ENCODE results near the gene PWP1. TPM values are rescaled to one million over a fixed set of nuclear protein-coding genes. Genes with fewer than 3 reads are reported as not detected.

PWP1 gene
- total and polyA plus RNA-seq, 2 of the 4 experiments (the other 2 are of a cell fraction): 143 to 179 TPM

DNA sequence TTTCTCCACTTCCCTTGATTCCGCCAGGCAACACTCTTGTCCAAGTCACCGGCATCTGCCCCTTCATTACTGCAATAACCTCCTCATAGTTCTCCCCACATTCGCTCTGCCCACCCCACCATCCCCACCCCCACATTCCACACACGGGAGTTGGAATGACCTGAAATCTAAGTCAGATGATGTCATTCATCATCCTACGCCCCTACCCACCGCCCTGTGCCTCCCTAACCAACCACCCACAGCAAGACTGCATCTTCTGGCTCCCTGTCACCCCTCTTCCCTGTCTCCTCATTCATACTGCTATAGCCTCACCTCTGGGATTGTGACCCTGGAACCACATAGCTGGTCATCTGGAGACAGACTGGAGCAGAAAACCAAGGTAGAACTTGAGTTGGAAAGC lies 7.9 kb upstream of the PWP1 start:
- Histone ChIP-seq H3K4me3 (ENCODE audit: insufficient read depth, low read depth, low read length) (no peak overlapping the region), H2BK5ac (ENCODE audit: low read depth, low read length, poor library complexity, severe bottlenecking) (no peak overlapping the region), H2AK9ac (replicated peaks; ENCODE audit: low read depth, low read length, poor library complexity) (no peak overlapping the region), H4K20me1 (ENCODE audit: insufficient read depth, low read length) (no peaks in the 10 kb centered on the region), H2BK20ac (ENCODE audit: low read depth, low read length) (no peak overlapping the region), H3K27ac (ENCODE audit: insufficient read depth, low read length) (no peak overlapping the region), H4K5ac (ENCODE audit: low read depth, low read length) (no peak overlapping the region), H3K56ac (ENCODE audit: extremely low read depth, insufficient read depth, low read length) (no peak overlapping the region), H3K79me1 (ENCODE audit: low read depth in 1 of 2, low read length in 2 of 2) (no peaks in the 10 kb centered on the region), H3K36me3 (ENCODE audit: control insufficient read depth, insufficient read depth, low read length) (no peaks in the 10 kb centered on the region), H4K8ac (ENCODE audit: low read depth in 2 of 2, low read length in 2 of 2) (no peak overlapping the region), H3K9me3 (ENCODE audit: control insufficient read depth, insufficient read depth, low read length) (no peaks in the 10 kb centered on the region), H3K23ac (ENCODE audit: low read depth, low read length) (no peak overlapping the region), H3K27me3 (ENCODE audit: control insufficient read depth, insufficient read depth, low read length) (peaks cover 36% of the 10 kb centered on the region), H4K91ac (ENCODE audit: insufficient read depth, low read depth, low read length) (no peak overlapping the region), H2AFZ (replicated peaks; ENCODE audit: low read length, poor library complexity) (no peak overlapping the region), H3K4me2 (ENCODE audit: low read depth, low read length) (no peak overlapping the region), H3K4me1 (ENCODE audit: control insufficient read depth, insufficient read depth, low read length) (no peaks in the 10 kb centered on the region), H3K18ac (ENCODE audit: low read depth, low read length) (no peak overlapping the region), H2AK5ac (ENCODE audit: low read depth, low read length) (no peak overlapping the region), H3K4ac (ENCODE audit: low read depth, low read length) (no peak overlapping the region), H3K9me1 (ENCODE audit: insufficient read depth, low read length) (no peaks in the 10 kb centered on the region), H2BK120ac (ENCODE audit: low read depth, low read length) (no peak overlapping the region), H3K9ac (ENCODE audit: low read depth, low read length) (no peak overlapping the region), H2BK15ac (ENCODE audit: low read depth, low read length) (no peak overlapping the region), H3K14ac (replicated peaks; ENCODE audit: low read depth, low read length) (no peak overlapping the region)
- no peak for ATAC-seq (ENCODE audit: low read depth)
- POLR2A ChIA-PET (ENCODE audit: unreplicated experiment): no interaction called here
- intact Hi-C loops (cut with micrococcal nuclease): loop anchor here (2.0 to 5.0 kb wide), 2 partner anchors 517 to 545 kb away; no protein-coding TSS in a partner anchor
- in situ Hi-C loops (cut with MboI; ENCODE audit: low sequenced_read_pairs): loop anchor here (5.0 to 25.0 kb wide), 2 partner anchors 210 to 835 kb away; partner anchors contain the start of gene FICD
- no TSS peak for BruUV-seq (replicated peaks)
- CTCF ChIA-PET: no interaction called here
- dilution Hi-C loops (cut with HindIII; ENCODE audit: low sequenced_read_pairs, unreplicated experiment): no loop called here
- DNase-seq: no peak
- 68% methylated on average over 4 of the region's 6 CpGs; no CpG with 5 or more reads in 1 of the 2 experiments for WGBS, 2 experiments (ENCODE audit: extremely low coverage in 2 of 2, insufficient read length in 1 of 2)
- TF ChIP-seq POLR2A (IDR thresholded peaks at IDR 0.05; ENCODE audit: low read depth, low read length) (no peak), MXI1 (IDR thresholded peaks at IDR 0.05; ENCODE audit: borderline replicate concordance, low read depth, low read length) (no peak), SMC3 (IDR thresholded peaks at IDR 0.05; ENCODE audit: low read depth, low read length) (no peak), CHD1 (IDR thresholded peaks at IDR 0.05; ENCODE audit: low read depth, low read length) (no peak), RFX5 (IDR thresholded peaks at IDR 0.05; ENCODE audit: low read depth, low read length) (no peak)
- TF ChIP-seq, protein P1, sequence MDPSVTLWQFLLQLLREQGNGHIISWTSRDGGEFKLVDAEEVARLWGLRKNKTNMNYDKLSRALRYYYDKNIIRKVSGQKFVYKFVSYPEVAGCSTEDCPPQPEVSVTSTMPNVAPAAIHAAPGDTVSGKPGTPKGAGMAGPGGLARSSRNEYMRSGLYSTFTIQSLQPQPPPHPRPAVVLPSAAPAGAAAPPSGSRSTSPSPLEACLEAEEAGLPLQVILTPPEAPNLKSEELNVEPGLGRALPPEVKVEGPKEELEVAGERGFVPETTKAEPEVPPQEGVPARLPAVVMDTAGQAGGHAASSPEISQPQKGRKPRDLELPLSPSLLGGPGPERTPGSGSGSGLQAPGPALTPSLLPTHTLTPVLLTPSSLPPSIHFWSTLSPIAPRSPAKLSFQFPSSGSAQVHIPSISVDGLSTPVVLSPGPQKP (IDR thresholded peaks at IDR 0.05; ENCODE audit: borderline replicate concordance, low read depth, low read length): no peak
- TF ChIP-seq, protein P2, sequence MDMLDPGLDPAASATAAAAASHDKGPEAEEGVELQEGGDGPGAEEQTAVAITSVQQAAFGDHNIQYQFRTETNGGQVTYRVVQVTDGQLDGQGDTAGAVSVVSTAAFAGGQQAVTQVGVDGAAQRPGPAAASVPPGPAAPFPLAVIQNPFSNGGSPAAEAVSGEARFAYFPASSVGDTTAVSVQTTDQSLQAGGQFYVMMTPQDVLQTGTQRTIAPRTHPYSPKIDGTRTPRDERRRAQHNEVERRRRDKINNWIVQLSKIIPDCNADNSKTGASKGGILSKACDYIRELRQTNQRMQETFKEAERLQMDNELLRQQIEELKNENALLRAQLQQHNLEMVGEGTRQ (IDR thresholded peaks at IDR 0.05; ENCODE audit: low read depth, low read length): no peak

Measured in IMR-90 (cell line).